Limb (tissue), 2 donors: Measurements from ENCODE around the gene SAC3D1.
"Not testable (repeated sequence)": the region's sequence is repeated elsewhere in the genome, so short reads cannot be mapped to it uniquely, and the experiment has no call there.

Experiments used
- DNase-seq, 2 donors: peaks; one replicate each; pipeline ENCODE4 v3.0.0-alpha.2; 2016; ENCODE audit errors: extremely low spot score in 2 of 2

Gene SAC3D1

DNA sequence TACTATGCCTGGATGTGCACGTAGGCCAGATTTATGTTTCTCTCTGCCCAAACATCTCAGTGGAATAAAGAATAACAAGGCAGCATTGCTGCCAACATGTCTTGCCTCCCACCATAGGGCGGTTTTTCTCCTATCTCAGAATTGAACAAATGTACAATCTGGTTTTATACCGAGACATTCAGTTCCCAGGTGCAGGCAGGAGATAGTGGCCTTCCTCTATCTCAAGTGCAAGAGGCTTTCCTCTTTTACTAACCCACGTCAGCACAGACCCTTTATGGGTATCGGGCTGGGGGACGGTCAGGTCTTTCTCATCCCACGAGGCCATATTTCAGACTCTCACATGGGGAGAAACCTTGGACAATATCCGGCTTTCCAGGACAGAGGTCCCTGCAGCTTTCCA lies 17.5 kb upstream of the SAC3D1 start:
- DNase-seq, result not testable (repeated sequence)

DNA sequence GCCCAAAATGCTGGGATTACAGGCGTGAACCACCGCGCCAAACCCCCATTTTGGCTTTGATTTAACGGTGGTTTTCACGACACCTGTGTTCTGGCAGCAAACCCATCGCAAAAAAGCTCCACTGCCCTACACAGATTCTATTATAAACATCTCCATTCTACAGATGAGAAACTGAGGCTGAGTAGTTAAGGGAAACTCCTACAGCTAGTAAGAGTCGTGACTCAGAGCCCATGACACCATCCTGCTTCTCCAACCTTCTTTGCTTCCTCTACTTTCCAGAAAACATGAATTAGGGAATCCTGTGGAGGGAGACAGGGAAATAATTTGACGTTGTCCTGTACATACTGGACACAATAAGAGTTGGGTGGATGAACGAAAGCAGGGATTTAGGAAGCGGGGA lies 14.2 kb upstream of the SAC3D1 start:
- no peak for DNase-seq

- peak; percentile 95 to 97 for DNase-seq
These were observed 13.6 kb upstream of the SAC3D1 start, which contains the start of gene SNX15 for GRCh38 chr11:65027213-65028067. Gene SNX15, plus strand, starts transcription at chr11:65027439. Its CDS starts 99 bp downstream, at chr11:65027538.

- DNase-seq, result no peak
These were observed 8.8 kb upstream of the SAC3D1 start for GRCh38 chr11:65032216-65032615.

DNA sequence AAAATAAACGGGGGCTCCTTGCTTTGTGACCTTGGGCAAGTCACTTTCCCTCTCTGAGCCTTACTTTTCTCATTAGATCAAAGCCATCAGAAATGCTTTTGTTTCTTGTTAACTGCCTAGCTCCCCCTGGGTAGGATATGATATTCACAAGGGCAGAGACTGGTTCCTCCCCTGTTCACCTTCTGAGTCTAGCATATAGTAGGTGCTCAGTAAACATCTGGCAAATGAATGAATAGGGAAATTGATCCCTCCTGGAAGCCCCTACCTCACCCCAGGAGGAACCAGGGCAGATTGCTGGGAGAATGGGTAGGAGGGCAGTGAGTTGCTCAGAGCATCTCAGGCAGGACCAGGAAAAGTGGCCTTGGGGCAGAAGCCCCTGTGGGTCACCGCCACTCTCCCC lies 6.6 kb upstream of the SAC3D1 start:
- DNase-seq, result no peak

GRCh38 chr11:65035579-65035978 lies 5.4 kb upstream of the SAC3D1 start:
- DNase-seq, result no peak

DNA sequence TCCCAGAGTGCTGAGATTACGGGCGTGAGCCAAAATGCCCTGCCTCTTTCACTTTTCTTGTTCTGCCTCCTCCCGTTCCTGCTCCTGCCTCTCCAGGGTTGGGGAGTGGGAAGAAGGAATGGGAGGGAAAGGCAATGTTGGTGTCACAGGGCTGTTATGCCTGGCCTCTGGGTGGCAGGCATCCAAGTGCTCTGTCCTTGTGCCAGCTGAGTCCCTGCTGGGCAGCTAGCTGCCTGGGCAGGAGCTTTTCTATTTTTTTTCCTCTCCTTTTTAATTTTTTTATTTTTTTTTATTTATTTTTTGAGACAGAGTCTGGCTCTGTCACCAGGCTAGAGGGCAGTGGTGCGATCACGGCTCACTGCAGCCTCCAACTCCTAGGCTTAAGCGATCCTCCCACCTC lies 4.1 kb upstream of the SAC3D1 start:
- DNase-seq, result no peak

DNA sequence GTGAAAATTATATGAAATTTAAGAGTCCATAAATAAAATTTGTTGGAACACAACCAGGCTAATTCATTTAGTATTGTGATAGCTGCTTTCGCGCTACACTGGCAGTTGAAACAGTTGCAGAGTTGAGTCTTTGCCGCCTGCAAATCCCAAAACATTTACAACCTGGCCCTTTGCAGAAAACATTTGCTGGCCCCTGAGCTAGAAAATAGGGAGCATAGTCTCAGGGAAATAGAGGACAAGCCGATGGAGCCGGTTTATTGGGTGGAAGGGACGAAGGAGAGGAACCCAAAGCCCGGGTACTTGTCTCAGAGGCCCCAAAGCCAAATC lies 527 bp upstream of the SAC3D1 start:
- no peak for DNase-seq

DNA sequence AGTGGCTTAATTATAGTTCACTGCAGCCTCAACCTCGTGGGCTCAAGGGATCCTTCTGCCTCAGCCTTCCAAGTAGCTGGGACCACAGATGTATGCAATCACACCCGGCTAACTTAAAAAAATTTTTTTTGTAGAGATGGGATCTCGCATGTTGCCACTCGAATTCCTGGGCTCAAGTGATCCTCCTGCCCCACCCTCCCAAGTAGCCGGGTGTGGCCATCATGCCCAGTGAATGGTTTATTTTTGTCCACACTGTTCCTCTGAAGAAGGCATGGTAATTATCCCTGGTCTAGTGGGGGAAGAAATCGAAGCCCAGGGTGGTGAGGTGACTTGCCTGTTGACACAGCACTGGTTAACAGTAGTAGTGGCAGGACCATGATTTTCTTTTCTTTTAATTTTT lies 1.9 kb downstream of the SAC3D1 start:
- no peak for DNase-seq

DNA sequence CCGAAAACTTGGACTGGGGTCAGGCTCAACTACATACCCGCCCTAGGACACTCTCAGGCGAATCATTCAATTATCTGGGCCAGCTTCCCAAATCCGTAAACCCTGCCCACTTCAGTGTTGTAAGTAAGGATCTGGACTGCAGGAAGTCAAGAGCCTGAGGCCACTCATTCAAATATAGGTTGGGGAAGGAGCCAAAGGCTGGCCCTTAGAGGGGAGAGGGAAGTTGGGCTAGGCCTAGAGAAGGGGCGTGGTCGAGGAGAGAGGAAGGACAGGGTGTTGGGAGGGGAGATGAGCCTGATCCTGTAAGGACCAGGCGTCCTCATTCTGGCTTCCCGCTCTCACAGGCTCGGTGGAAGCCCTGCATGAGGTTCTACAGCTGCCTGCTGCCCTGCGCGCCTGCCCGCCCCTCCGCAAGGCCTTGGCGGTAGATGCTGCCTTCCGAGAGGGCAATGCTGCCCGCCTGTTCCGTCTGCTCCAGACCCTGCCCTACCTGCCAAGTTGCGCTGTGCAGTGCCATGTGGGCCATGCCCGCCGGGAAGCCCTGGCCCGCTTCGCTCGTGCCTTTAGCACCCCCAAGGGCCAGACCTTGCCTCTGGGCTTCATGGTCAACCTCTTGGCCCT lies 3.0 kb downstream of the SAC3D1 start:
- DNase-seq, result no peak

GRCh38 chr11:65045061-65045460 lies 4.1 kb downstream of the SAC3D1 start:
- DNase-seq, result no peak

- no peak for DNase-seq
These were observed 4.7 kb downstream of the SAC3D1 start for GRCh38 chr11:65045728-65046127.

- peak; percentile 4 to 47 for DNase-seq
These were observed 6.8 kb downstream of the SAC3D1 start for GRCh38 chr11:65047581-65048422.

DNA sequence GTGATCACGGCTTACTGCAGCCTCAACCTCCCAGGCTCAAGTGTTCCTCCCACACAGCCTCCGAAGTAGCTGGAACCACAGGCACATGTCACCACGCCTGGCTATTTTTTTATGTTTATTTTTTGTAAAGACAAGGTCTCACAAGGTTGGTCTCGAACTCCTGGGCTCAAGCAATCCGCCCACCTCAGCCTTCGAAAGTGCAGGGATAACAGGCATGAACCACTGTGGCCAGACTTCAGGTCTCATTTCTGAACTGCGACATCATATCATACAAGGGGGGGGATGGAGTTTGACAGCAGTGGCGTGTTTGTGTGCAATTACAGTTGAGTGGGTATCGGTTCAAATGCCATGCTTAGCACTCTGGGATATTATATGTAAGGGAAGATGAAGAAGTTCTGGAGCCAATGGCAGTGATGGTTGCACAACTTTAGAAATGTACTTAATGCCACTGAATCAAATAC lies 10.4 kb downstream of the SAC3D1 start:
- no peak for DNase-seq

- no peak for DNase-seq
These were observed 13.0 kb downstream of the SAC3D1 start for GRCh38 chr11:65053827-65054508.

DNA sequence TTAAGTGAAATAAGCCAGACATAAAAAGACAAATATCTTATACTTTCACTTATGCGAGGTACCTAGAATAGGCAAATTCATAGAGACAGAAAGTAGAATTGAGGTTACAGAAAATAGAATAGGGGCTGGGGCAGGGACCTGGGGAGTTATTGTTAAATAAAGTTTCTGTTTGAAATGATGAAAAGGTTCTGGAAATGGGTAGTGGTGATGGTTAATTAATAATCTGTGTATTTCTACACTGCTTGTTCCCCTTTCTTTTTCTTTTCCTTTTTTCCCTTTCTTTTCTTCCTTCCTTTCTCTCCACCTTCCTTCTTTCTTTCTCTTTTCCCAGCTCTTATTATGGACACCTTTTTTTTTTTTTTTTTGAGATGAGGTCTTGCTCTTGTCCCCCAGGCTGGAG lies 14.5 kb downstream of the SAC3D1 start:
- no peak for DNase-seq

DNA sequence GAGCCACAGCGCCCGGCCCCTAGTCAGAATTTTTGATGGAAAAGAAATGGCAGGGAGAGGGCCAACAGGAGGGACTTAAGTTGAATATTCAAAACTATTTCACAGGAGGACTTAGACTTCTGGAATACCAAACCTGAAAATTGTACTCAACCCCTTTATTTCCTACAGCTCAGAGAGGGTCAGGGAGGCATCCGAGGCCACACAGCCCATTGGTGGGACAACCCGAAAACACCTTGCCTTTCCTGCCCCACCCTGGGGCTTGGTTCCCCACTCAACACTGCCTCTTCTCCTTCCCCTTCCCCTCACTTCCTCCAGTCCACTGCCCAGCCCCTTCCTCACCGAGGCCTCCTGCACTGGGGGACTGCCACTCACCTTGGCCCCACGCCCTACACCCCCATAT lies 16.0 kb downstream of the SAC3D1 start:
- DNase-seq, result no peak

GRCh38 chr11:65057526-65057925 lies 16.5 kb downstream of the SAC3D1 start:
- no peak for DNase-seq

- no peak for DNase-seq
These were observed 17.0 kb downstream of the SAC3D1 start for GRCh38 chr11:65058012-65058411.

DNA sequence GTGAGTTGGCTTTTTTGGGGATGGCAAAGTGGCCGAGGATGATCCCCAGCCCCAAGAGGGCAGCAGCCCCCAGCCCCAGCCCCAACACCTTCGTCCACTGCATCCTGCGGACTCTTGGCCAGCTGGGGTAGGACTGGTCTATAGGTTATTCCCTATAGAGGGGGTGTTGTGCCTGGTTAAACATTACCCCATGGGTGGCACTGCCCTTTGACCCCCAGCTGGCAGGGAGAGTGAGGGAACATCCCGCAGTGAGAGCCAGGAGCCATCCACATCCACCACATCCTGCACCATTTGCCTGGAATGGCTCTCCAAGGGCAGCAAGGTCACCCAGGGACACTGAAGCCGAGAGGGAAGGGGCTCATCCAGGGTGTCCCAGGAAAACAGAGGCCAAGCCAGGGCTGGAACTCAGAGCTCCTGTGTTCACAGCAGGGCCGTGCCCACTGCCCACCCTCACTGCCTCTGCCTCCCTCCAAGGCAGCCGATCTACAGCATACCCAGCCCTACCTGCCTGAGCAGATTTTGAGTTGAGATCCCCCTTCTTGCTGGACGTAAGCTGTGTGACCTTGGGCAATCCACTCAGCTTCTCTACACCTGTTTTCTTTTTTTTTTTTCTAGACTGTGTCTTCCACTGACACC lies 17.5 kb downstream of the SAC3D1 start, which contains the start of gene NAALADL1:
TSS of gene NAALADL1 (minus strand) at position 135 of the 636 bp plus-strand sequence. CDS start at position 103, 32 bp downstream.
- no peak for DNase-seq

DNA sequence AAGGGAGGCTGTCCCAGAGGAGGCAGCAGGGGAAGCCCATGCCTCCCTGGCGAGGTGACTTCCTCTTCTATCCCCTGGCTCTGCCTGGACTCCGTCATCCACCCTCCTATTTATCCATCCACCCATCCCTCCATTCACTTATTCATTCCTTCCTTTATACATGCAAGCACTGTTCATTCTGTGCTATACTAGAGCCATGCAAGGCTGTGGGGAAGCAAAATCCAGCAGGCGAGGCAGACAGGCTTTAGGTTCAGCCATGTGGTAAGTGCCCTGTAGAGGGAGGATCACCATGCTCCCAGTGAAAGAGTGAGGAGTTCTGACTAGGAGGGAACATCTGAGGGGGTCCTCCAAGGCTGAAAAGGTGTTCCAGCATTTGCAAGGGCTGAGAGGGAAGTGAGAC lies 18.5 kb downstream of the SAC3D1 start:
- DNase-seq, result no peak
